ENCODE data around the gene ANTKMT.

Gene ANTKMT

GRCh38 chr16:715477-716199, 5.3 kb upstream of the ANTKMT start:
- DNase-seq, result peak in 1 of 2 experiments; percentile 30

- DNase-seq, result no peak
These were observed 4.8 kb upstream of the ANTKMT start for GRCh38 chr16:716200-716568.

- no peak for DNase-seq
These were observed 4.1 kb upstream of the ANTKMT start for GRCh38 chr16:716768-717325.

- DNase-seq, result no peak
These were observed 3.3 kb upstream of the ANTKMT start for GRCh38 chr16:717450-718245.

GRCh38 chr16:718389-718788, 2.6 kb upstream of the ANTKMT start:
- no peak for DNase-seq

- DNase-seq, result no peak
These were observed 2.0 kb upstream of the ANTKMT start for GRCh38 chr16:718922-719321.

- no peak for DNase-seq
These were observed 1.0 kb upstream of the ANTKMT start for GRCh38 chr16:719815-720446.

- DNase-seq, result peak; percentile 32 to 72
These were observed 428 bp upstream of the ANTKMT start for GRCh38 chr16:720447-720989.

GRCh38 chr16:721765-722540, 1.0 kb downstream of the ANTKMT start:
- DNase-seq, result no peak

- DNase-seq, result no peak
These were observed 2.1 kb downstream of the ANTKMT start for GRCh38 chr16:722835-723633.

GRCh38 chr16:723695-724094, 2.7 kb downstream of the ANTKMT start:
- DNase-seq, result no peak

- DNase-seq, result no peak
These were observed 3.5 kb downstream of the ANTKMT start for GRCh38 chr16:724188-725040.

- DNase-seq, result no peak
These were observed 4.1 kb downstream of the ANTKMT start for GRCh38 chr16:725041-725376.

- no peak for DNase-seq
These were observed 4.7 kb downstream of the ANTKMT start for GRCh38 chr16:725463-726187.

- no peak for DNase-seq
These were observed 5.2 kb downstream of the ANTKMT start for GRCh38 chr16:726188-726437.

GRCh38 chr16:726438-727290, 5.7 kb downstream of the ANTKMT start, which contains the start of the genes CCDC78 and HAGHL:
TSS of gene CCDC78 (minus strand) at chr16:726443. CDS start at chr16:726367, 76 bp downstream.
TSS of gene HAGHL (plus strand) at chr16:727106. CDS start at chr16:727510, 404 bp downstream.
- peak in 1 of 2 experiments; percentile 47 for DNase-seq

- no peak for DNase-seq
These were observed 6.5 kb downstream of the ANTKMT start for GRCh38 chr16:727291-727977.

GRCh38 chr16:728131-728889, 7.4 kb downstream of the ANTKMT start:
- peak in 1 of 2 experiments; percentile 64 for DNase-seq
